GM19023 (cell line): ENCODE measurements around the gene DPYD.

Source experiments
- ATAC-seq: cut with Tn5 transposase; IDR thresholded peaks from one replicate; pipeline ENCODE4 v1.9.1; 2021; ENCODE audit warnings: mild to moderate bottlenecking, moderate library complexity; ENCODE audit not compliant: unreplicated experiment

Gene DPYD

GRCh38 chr1:97726386-97726785 lies 194.4 kb downstream of the DPYD start:
- no peak for ATAC-seq

GRCh38 chr1:97721221-97721620 lies 199.6 kb downstream of the DPYD start:
- no peak for ATAC-seq

GRCh38 chr1:97712980-97713379 lies 207.9 kb downstream of the DPYD start:
- no peak for ATAC-seq

GRCh38 chr1:97711858-97712257 lies 209.0 kb downstream of the DPYD start:
- no peak for ATAC-seq

GRCh38 chr1:97693601-97694000 lies 227.2 kb downstream of the DPYD start:
- no peak for ATAC-seq

- no peak for ATAC-seq
Measured at GRCh38 chr1:97691325-97691724, 229.5 kb downstream of the DPYD start.

GRCh38 chr1:97685360-97685759 lies 235.5 kb downstream of the DPYD start:
- ATAC-seq, result no peak

GRCh38 chr1:97680894-97681293 lies 239.9 kb downstream of the DPYD start:
- ATAC-seq, result no peak

GRCh38 chr1:97680470-97680869 lies 240.4 kb downstream of the DPYD start:
- ATAC-seq, result no peak

- ATAC-seq, result no peak
Measured at GRCh38 chr1:97677702-97678101, 243.1 kb downstream of the DPYD start.

GRCh38 chr1:97674517-97674916 lies 246.3 kb downstream of the DPYD start:
- ATAC-seq, result no peak

GRCh38 chr1:97668945-97669344 lies 251.9 kb downstream of the DPYD start:
- no peak for ATAC-seq

- ATAC-seq, result no peak
Measured at GRCh38 chr1:97660431-97661105, 260.3 kb downstream of the DPYD start.

- no peak for ATAC-seq
Measured at GRCh38 chr1:97654876-97655585, 265.8 kb downstream of the DPYD start.

GRCh38 chr1:97651250-97651649 lies 269.6 kb downstream of the DPYD start:
- ATAC-seq, result no peak

- no peak for ATAC-seq
Measured at GRCh38 chr1:97649591-97649990, 271.2 kb downstream of the DPYD start.

GRCh38 chr1:97647776-97648175 lies 273.1 kb downstream of the DPYD start:
- no peak for ATAC-seq

GRCh38 chr1:97646071-97646470 lies 274.8 kb downstream of the DPYD start:
- ATAC-seq, result no peak

GRCh38 chr1:97640677-97641076 lies 280.2 kb downstream of the DPYD start:
- ATAC-seq, result no peak

GRCh38 chr1:97636941-97637340 lies 283.9 kb downstream of the DPYD start:
- ATAC-seq, result no peak

GRCh38 chr1:97634758-97635157 lies 286.1 kb downstream of the DPYD start:
- ATAC-seq, result no peak

GRCh38 chr1:97632776-97633175 lies 288.1 kb downstream of the DPYD start:
- no peak for ATAC-seq

- ATAC-seq, result no peak
Measured at GRCh38 chr1:97632075-97632474, 288.8 kb downstream of the DPYD start.
